ENCODE results near the gene DMRTC2. TPM values are rescaled to one million over a fixed set of nuclear protein-coding genes. Genes with fewer than 3 reads are reported as not detected.

The DMRTC2 gene
- under 1 TPM in 5 of 8 experiments, not detected in 3; 0.09 to 0.90 (median 0.13) TPM for total RNA-seq

DNA sequence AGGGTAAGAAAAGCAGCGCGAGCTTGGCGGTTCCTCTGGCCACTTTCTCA is at the start of gene DMRTC2:
TSS of gene DMRTC2 (plus strand) at position 42 of the 50 bp plus-strand sequence. CDS start 2,387 bp downstream, outside the sequence.
- WGBS, 10 experiments, result 89 to 100% (median 100%) methylated on average over 1 to 3 of the region's 3 CpGs; no CpG with 5 or more reads in 7 of the 10 experiments
- in situ Hi-C loops (cut with MboI; ENCODE audit: low pct_unique_long_range_greater_than_20kb in 2 of 9, low sequenced_read_pairs in 9 of 9, unreplicated experiment in 9 of 9), result no loop called here

DNA sequence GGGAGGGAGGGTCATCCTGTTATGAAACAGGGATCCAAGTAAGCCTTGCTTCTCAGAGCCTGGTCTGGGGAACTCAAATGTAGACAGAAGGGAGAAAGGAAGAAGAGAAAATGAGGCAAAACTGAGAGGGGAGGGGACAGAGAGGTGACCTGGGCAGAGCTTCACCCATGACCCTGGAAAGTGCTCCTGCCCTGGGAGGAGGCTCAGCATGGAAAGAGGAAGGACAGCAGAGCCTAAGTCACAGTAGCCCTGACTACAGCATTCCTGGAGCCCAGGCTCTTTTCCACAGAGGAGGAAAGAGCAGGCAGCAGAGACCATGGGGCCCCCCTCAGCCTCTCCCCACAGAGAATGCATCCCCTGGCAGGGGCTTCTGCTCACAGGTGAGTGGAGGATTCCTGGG is 48.5 kb upstream of the DMRTC2 start, which contains the start of gene CEACAM3:
TSS of gene CEACAM3 (plus strand) at position 226 of the 400 bp plus-strand sequence. CDS start at position 317, 91 bp downstream.
- no peak for ATAC-seq (replicated peaks in 6 of 8)
- no peaks in the 10 kb centered on the region for H3K4me1 ChIP-seq (replicated peaks in 1 of 2)
- in situ Hi-C loops (cut with MboI; ENCODE audit: low pct_unique_long_range_greater_than_20kb in 2 of 9, low sequenced_read_pairs in 9 of 9, unreplicated experiment in 9 of 9), result no loop called here
- H3K27ac ChIP-seq, result no peak within 1 kb of the TSS
- H3K4me3 ChIP-seq, result no peak within 1 kb of the TSS

More for the DNA sequence above, at the start of gene DMRTC2:
- ATAC-seq (replicated peaks in 6 of 8), result no peak
- no peaks in the 10 kb centered on the region for H3K4me1 ChIP-seq (replicated peaks in 1 of 2)
- no peak within 1 kb of the TSS for H3K4me3 ChIP-seq
- no peak within 1 kb of the TSS for H3K27ac ChIP-seq

DNA sequence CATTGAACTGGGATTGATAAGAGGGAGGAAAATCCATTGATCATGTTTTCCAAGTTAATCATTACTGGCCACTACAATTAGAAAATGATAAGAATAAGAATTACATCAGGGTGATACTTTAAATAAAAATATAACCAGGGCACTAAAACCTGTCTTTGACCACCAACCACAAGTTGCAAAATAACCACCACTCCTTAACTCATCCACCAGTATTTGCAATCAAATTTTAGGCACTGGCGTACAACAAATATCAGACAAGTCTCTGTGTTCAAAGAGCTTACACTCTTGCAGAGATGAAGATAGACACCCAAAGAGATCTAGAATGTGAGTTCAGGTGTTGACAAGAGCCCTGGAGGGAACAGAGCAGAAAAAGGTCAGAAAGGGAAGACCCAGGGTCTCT is 47.9 kb upstream of the DMRTC2 start:
- Histone ChIP-seq H3K4me3 (no peak overlapping the region), H3K4me1 (replicated peaks in 1 of 2) (no peaks in the 10 kb centered on the region), H3K27ac (no peak overlapping the region)
- in situ Hi-C loops (cut with MboI; ENCODE audit: low pct_unique_long_range_greater_than_20kb in 2 of 9, low sequenced_read_pairs in 9 of 9, unreplicated experiment in 9 of 9), result no loop called here
- WGBS, 10 experiments, result 20 to 100% (median 63%) methylated on average over 1 of the region's 1 CpG; no CpG with 5 or more reads in 5 of the 10 experiments
- ATAC-seq (replicated peaks in 6 of 8), result no peak

DNA sequence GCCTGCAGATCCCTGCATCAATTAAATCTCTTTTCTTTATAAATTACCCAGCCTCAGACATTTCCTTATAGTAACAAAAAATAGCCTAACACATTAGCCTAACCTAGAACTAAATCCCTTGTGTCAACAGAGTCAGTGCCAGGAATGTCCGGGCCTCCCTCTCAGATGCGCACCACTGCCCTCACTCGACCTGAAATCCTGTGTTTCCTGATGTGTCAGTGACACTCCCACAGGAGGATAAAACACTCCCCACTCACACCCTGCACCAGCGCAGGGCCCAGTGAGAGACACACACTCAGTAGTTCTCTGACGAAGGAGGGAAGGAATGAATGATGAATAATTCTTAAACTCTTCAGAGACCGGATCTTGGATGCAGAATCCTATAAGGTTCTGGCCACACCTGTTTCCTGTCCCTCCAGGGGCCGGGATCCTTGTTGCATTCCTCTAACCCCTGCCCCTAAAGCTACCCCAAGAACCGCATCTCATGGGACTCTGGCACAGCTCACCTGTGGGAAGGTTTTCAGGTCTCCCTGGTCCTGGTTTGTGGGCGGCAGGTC is 45.3 kb upstream of the DMRTC2 start:
- in situ Hi-C loops (cut with MboI; ENCODE audit: low pct_unique_long_range_greater_than_20kb in 2 of 9, low sequenced_read_pairs in 9 of 9, unreplicated experiment in 9 of 9), result no loop called here
- Histone ChIP-seq H3K4me3 (no peak overlapping the region), H3K27ac (no peak overlapping the region), H3K4me1 (replicated peaks in 1 of 2) (no peaks in the 10 kb centered on the region)
- WGBS, 10 experiments, result 35 to 100% (median 40%) methylated on average over 1 to 6 of the region's 9 CpGs; no CpG with 5 or more reads in 1 of the 10 experiments
- ATAC-seq (replicated peaks in 6 of 8), result peak in 1 of 8 experiments; percentile 57

DNA sequence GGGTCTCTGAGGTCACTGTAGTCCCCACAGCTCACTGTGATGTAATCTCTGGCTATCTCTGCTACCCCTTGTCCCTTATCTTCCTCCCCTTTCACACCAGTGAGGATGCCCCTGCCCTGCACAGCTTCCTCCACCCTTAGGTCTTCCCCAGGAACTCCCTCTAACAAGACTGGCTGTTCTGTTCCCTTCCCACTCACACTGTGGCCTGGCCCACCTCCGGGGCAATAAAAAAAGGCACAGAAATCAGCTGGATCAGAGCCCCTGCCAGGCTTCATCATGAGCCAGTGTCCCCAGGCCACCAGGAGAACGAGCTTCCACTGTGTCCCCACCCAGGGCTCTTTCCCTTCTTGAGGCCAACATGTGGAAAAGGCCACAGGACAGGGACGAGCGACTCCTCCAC is 43.8 kb upstream of the DMRTC2 start:
- no peak for ATAC-seq (replicated peaks in 6 of 8)

DNA sequence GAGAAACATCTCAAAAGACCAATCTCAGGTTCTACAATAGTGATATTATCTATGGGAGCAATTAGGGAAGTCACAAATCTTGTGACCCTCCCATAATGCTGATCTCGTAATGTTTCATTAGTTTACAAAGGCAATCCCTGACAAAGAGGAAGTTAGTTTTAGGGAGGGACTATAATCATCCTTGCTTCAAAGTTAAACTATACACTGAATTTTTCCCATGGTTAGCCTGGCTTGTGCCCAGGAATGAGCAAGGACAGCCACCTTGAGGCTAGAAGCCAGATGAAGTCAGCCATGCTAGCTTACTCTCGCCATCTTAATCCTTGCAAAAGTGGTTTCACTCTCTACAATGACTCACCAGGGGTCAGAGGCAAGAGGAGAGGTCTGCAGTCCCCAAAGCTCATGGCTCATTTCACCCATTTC is 43.0 kb upstream of the DMRTC2 start:
- Histone ChIP-seq H3K4me1 (replicated peaks in 1 of 2) (no peaks in the 10 kb centered on the region), H3K4me3 (no peak overlapping the region), H3K27ac (no peak overlapping the region)
- 0 to 63% (median 20%) methylated on average over 1 to 2 of the region's 2 CpGs; no CpG with 5 or more reads in 3 of the 10 experiments for WGBS, 10 experiments
- in situ Hi-C loops (cut with MboI; ENCODE audit: low pct_unique_long_range_greater_than_20kb in 2 of 9, low sequenced_read_pairs in 9 of 9, unreplicated experiment in 9 of 9), result no loop called here
- ATAC-seq (replicated peaks in 6 of 8), result peak in 1 of 8 experiments; percentile 36

More for the DNA sequence above, 43.8 kb upstream of the DMRTC2 start:
- WGBS, 10 experiments, result 0 to 67% (median 23%) methylated on average over 1 to 3 of the region's 4 CpGs; no CpG with 5 or more reads in 4 of the 10 experiments
- Histone ChIP-seq H3K27ac (no peak overlapping the region), H3K4me3 (no peak overlapping the region), H3K4me1 (replicated peaks in 1 of 2) (no peaks in the 10 kb centered on the region)
- in situ Hi-C loops (cut with MboI; ENCODE audit: low pct_unique_long_range_greater_than_20kb in 2 of 9, low sequenced_read_pairs in 9 of 9, unreplicated experiment in 9 of 9), result no loop called here

DNA sequence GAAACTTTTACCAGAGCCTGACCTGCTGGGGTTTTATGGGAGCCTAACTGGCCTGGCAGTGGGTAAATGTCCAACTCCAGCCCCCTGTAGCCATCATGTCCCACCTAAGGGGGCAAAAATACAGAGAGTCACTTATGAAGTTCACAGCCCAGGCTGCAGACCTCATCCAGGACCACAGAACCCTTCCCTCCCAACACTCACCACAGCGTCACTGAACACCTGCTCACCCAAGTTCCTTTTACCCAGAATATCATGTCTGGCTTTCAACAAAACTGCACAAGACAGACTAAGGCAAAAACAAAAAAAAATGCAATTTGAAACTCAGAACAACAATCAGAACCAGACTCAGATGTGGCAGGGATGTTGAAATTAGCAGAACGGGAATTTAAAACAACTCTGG is 42.1 kb upstream of the DMRTC2 start:
- no peaks in the 10 kb centered on the region for H3K4me1 ChIP-seq (replicated peaks in 1 of 2)
- WGBS, 10 experiments, result 0 to 80% (median 29%) methylated on average over 1 to 2 of the region's 2 CpGs; no CpG with 5 or more reads in 5 of the 10 experiments
- no peak overlapping the region for H3K4me3 ChIP-seq
- H3K27ac ChIP-seq, result no peak overlapping the region
- no peak for ATAC-seq (replicated peaks in 6 of 8)
- in situ Hi-C loops (cut with MboI; ENCODE audit: low pct_unique_long_range_greater_than_20kb in 2 of 9, low sequenced_read_pairs in 9 of 9, unreplicated experiment in 9 of 9), result no loop called here

DNA sequence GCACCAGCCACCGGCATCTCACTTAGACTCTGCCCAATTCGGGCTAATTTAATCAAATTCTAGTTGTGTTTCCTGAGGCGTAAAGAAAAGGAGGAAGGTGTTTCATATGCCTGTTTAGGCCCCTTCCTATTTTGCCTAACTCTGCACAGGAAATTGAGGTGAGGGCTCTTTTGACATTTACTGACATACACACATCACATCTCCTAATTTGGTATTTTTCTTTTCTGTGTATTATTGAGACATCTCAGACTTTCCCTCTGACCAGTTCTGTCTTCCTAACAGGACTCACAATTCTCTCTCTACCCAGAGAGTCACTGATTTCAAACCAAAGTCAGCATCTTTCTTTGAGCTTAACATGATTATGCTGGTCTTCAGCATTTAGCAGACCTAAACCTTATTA is 40.5 kb upstream of the DMRTC2 start:
- Histone ChIP-seq H3K4me1 (replicated peaks in 1 of 2) (no peaks in the 10 kb centered on the region), H3K27ac (no peak overlapping the region), H3K4me3 (no peak overlapping the region)
- no peak for ATAC-seq (replicated peaks in 6 of 8)
- WGBS, 10 experiments, result 60 to 80% (median 67%) methylated on average over 1 to 2 of the region's 3 CpGs; no CpG with 5 or more reads in 7 of the 10 experiments
- in situ Hi-C loops (cut with MboI; ENCODE audit: low pct_unique_long_range_greater_than_20kb in 2 of 9, low sequenced_read_pairs in 9 of 9, unreplicated experiment in 9 of 9), result no loop called here

DNA sequence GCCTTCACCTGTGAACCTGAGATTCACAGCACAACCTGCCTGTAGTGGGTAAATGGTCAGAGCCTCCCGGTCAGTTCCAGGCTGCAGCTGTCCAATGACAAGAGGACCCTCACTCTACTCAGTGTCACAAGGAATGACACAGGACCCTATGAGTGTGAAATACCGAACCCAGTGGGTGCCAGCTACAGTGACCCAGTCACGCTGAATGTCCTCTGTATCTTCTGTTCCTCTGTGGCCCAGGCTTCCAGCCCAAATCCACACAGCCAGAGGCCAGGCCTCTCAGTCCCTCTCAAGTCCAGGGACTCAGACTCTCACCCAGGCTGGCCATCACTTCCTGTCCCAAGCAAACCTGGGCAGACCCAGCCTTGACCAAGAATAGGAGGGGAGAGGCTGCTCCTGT is 37.7 kb upstream of the DMRTC2 start:
- Histone ChIP-seq H3K4me1 (replicated peaks in 1 of 2) (no peaks in the 10 kb centered on the region), H3K4me3 (no peak overlapping the region), H3K27ac (no peak overlapping the region)
- ATAC-seq (replicated peaks in 6 of 8), result no peak
- WGBS, 10 experiments, result 20 to 52% (median 30%) methylated on average over 1 to 2 of the region's 3 CpGs; no CpG with 5 or more reads in 5 of the 10 experiments
- in situ Hi-C loops (cut with MboI; ENCODE audit: low pct_unique_long_range_greater_than_20kb in 2 of 9, low sequenced_read_pairs in 9 of 9, unreplicated experiment in 9 of 9), result no loop called here

DNA sequence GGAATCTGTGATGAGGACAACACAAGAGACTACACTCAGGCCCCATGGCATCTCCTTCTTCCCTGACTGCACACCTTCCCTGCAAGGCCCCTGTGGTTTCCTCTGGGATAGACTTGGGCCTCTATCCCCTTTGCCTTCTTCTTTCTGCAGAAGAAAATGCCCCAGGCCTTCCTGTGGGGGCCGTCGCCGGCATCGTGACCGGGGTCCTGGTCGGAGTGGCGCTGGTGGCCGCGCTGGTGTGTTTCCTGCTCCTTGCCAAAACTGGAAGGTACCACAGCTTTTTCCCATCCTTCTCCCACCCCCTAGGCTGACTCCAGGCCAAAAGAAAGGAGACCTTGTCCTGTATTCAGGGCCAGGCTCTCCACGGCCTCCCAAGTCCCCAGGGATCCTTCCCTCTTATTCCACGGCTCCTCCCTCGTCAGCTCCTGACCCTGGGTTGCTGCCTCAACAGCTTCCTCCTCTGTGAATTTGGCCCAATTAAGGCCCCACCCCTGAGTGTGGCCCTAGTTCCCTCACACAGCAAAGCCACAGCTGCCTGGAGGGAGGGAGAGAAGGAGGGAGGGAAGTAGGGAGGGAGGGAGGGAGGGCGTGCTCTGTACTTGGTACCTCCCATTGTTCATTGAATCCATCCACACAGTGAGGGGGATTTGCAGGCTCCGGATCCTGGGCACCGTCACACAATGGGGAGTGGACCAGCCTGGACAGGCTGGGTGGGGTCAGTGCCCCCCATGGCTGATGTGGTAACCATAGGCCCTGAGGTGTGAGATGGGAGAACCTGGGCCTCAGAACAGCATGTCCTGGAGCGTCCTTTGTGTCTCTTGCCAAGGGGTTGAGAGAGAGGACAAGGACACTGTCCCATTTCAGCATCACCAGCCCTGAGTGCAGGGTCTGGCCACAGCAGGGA is 35.9 kb upstream of the DMRTC2 start:
- ATAC-seq (replicated peaks in 6 of 8), result no peak
- Histone ChIP-seq H3K4me3 (no peak overlapping the region), H3K4me1 (replicated peaks in 1 of 2) (no peaks in the 10 kb centered on the region), H3K27ac (no peak overlapping the region)
- in situ Hi-C loops (cut with MboI; ENCODE audit: low pct_unique_long_range_greater_than_20kb in 2 of 9, low sequenced_read_pairs in 9 of 9, unreplicated experiment in 9 of 9), result no loop called here
- 20 to 100% (median 77%) methylated on average over 1 to 11 of the region's 16 CpGs; no CpG with 5 or more reads in 4 of the 10 experiments for WGBS, 10 experiments

DNA sequence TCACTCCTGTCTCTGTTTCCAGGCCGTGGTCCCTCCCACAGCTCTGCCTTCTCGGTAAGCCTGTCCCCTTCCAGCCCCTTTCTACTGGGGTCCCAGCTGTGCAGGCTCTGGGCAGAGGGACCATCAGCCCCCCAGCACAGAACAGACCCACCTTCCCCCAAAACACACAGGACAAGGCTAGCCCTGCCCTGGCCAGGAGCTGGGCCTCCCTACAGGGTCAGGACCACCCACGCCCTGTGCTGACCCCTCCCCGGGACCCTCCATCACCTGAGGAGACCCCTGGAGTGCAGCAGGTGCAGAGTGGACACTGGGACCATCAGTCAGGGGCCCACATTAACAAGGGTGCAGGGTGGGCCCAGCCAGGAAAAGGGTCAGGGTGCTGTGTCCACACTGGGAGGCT is 34.5 kb upstream of the DMRTC2 start:
- in situ Hi-C loops (cut with MboI; ENCODE audit: low pct_unique_long_range_greater_than_20kb in 2 of 9, low sequenced_read_pairs in 9 of 9, unreplicated experiment in 9 of 9), result no loop called here
- WGBS, 10 experiments, result 0 to 20% methylated on average over 1 of the region's 4 CpGs; no CpG with 5 or more reads in 8 of the 10 experiments
- ATAC-seq (replicated peaks in 6 of 8), result no peak
- Histone ChIP-seq H3K4me1 (replicated peaks in 1 of 2) (no peaks in the 10 kb centered on the region), H3K4me3 (no peak overlapping the region), H3K27ac (no peak overlapping the region)

DNA sequence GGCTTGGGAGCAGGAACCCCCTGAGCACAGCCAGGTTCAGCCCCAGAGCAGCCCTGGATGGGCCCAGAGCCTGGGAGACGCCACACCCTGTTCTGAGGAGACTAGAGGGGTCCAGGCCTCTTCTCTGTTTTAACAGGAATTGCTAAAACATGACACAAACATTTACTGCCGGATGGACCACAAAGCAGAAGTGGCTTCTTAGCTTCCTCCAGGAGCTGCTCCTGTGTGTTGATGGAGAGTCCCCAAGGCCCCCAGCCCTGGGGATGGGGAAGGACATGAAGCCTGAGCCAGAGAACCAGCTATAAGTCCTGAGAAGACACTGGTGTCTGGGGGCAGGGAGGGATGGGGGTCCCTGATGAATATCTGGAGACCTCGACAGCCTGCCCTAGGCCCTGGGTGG is 33.8 kb upstream of the DMRTC2 start:
- Histone ChIP-seq H3K4me3 (no peak overlapping the region), H3K27ac (no peak overlapping the region), H3K4me1 (replicated peaks in 1 of 2) (no peaks in the 10 kb centered on the region)
- in situ Hi-C loops (cut with MboI; ENCODE audit: low pct_unique_long_range_greater_than_20kb in 2 of 9, low sequenced_read_pairs in 9 of 9, unreplicated experiment in 9 of 9), result no loop called here
- 20 to 60% methylated on average over 1 to 2 of the region's 3 CpGs; no CpG with 5 or more reads in 8 of the 10 experiments for WGBS, 10 experiments
- no peak for ATAC-seq (replicated peaks in 6 of 8)

DNA sequence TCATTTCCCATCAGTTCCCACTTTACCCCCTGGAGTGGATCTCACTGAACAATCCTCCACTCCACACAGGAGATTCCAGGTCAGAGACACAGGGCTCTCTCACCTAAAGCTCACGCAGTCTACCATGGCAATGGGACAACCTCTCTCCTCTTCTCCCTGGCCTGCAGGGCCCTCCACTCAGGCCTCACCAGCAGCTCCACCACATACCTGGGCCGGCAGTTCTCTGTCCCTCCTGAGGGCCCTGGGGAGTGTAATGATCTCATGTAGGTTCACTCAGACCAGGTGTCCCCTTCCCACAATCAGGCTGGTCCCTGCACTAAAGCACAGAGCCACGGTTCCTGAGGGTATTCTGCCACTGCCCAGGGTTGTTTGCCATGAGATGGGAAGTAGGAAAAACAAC is 32.9 kb upstream of the DMRTC2 start:
- no peak for ATAC-seq (replicated peaks in 6 of 8)
- Histone ChIP-seq H3K4me3 (no peak overlapping the region), H3K4me1 (replicated peaks in 1 of 2) (no peaks in the 10 kb centered on the region), H3K27ac (no peak overlapping the region)
- in situ Hi-C loops (cut with MboI; ENCODE audit: low pct_unique_long_range_greater_than_20kb in 2 of 9, low sequenced_read_pairs in 9 of 9, unreplicated experiment in 9 of 9), result no loop called here
- 0 to 14% (median 10%) methylated on average over 1 to 2 of the region's 3 CpGs; no CpG with 5 or more reads in 7 of the 10 experiments for WGBS, 10 experiments

DNA sequence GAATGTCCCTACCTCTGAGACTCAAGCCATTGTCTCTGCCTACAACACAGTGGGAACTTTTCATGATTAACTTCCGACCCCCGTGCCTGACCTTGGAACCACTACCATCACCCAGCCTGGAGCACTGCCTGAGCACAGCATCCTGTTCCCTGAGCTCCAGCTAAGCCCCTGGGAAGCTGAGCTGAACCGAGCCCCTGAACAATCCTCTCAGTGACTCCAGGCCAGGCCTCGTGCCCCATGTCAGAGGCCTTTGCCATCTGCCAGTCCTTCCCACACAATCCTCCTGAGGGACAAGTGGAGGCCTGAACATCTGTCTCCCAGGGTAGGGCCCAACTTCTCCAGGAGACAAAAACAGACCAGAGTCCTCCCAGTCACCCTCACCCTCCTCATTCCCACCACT is 30.9 kb upstream of the DMRTC2 start:
- Histone ChIP-seq H3K27ac (no peak overlapping the region), H3K4me3 (no peak overlapping the region), H3K4me1 (replicated peaks in 1 of 2) (no peaks in the 10 kb centered on the region)
- ATAC-seq (replicated peaks in 6 of 8), result no peak
- WGBS, 10 experiments, result 0 to 20% (median 3%) methylated on average over 1 to 3 of the region's 4 CpGs; no CpG with 5 or more reads in 6 of the 10 experiments
- in situ Hi-C loops (cut with MboI; ENCODE audit: low pct_unique_long_range_greater_than_20kb in 2 of 9, low sequenced_read_pairs in 9 of 9, unreplicated experiment in 9 of 9), result no loop called here

All from motor neuron (in vitro differentiated cells).